SK-N-SH (cell line): ENCODE data around the gene INPP5A. TPM values are rescaled to one million over a fixed set of nuclear protein-coding genes. Genes with fewer than 3 reads are reported as not detected.

ENCODE experiments used
- CTCF ChIA-PET: fragments of 300-600, 350-600 bp; formaldehyde crosslinking; extraction: SDS; loops from one replicate; lab custom pipeline; 2021; lab: Yijun Ruan, JAX
- POLR2A ChIA-PET: fragments of 350-600 bp; sonication (Branson Sonifier 250); formaldehyde crosslinking; extraction: SDS; loops from one replicate; lab custom pipeline; 2020; ENCODE audit warnings: antibody characterized with exemption, inconsistent platforms; lab: Yijun Ruan, JAX
- DNase-seq: peaks from one replicate; pipeline ENCODE4 v3.0.0; 2012
- H2AFZ ChIP-seq: fragments of 200-600 bp; sonication (generic); 2 replicates; pipeline ENCODE4 v1.8.1; 2016; ENCODE audit warnings: antibody characterized with exemption, mild to moderate bottlenecking, low read depth
- H3F3A ChIP-seq: fragments of 200-600 bp; sonication (generic); replicated peaks from 2 replicates; pipeline ENCODE3; 2016; ENCODE audit warnings: antibody characterized with exemption, mild to moderate bottlenecking; ENCODE audit not compliant: insufficient read depth
- H3K27ac ChIP-seq, 2 experiments: fragments of 200-500 bp in 1 of 2; fragments of 200-600 bp in 1 of 2; sonication (Bioruptor generic) in 1 of 2; sonication (generic), shearing (Covaris generic) in 1 of 2; 2 replicates each; pipeline versions ENCODE4 v1.5.1 to v1.6.1; 2014 to 2016; ENCODE audit warnings: low read depth in 2 of 2, inconsistent platforms in 1 of 2, low read length in 1 of 2, mild to moderate bottlenecking in 1 of 2, mixed read lengths in 1 of 2
- H3K27me3 ChIP-seq: fragments of 200-600 bp; sonication (generic), shearing (Covaris generic); 2 replicates; pipeline ENCODE4 v1.6.1; 2016; ENCODE audit warnings: mixed run types; ENCODE audit not compliant: insufficient read depth
- H3K36me3 ChIP-seq, 2 experiments: fragments of 200-500 bp in 1 of 2; fragments of 200-600 bp in 1 of 2; sonication (Bioruptor generic) in 1 of 2; sonication (generic) in 1 of 2; replicated peaks in 1 of 2; 2 replicates each; pipeline versions ENCODE3 to v1.5.1; 2014 to 2016; ENCODE audit warnings: low read length in 1 of 2, mild to moderate bottlenecking in 1 of 2; ENCODE audit not compliant: insufficient read depth in 2 of 2, control insufficient read depth in 1 of 2
- H3K4me1 ChIP-seq, 2 experiments: fragments of 200-500 bp in 1 of 2; fragments of 200-600 bp in 1 of 2; sonication (Bioruptor generic) in 1 of 2; sonication (generic), shearing (Covaris generic) in 1 of 2; 2 replicates each; pipeline versions ENCODE4 v1.5.1 to v1.6.1; 2014 to 2016; ENCODE audit warnings: low read depth in 1 of 2, low read length in 1 of 2, mixed run types in 1 of 2; ENCODE audit not compliant: insufficient read depth in 2 of 2, control insufficient read depth in 1 of 2
- H3K4me2 ChIP-seq: fragments of 200-600 bp; sonication (generic), shearing (Covaris generic); 2 replicates; pipeline ENCODE4 v1.6.1; 2017; ENCODE audit warnings: mixed run types
- H3K4me3 ChIP-seq, 2 experiments: fragments of 200-500 bp in 1 of 2; fragments of 200-600 bp in 1 of 2; sonication (Bioruptor generic) in 1 of 2; sonication (generic), shearing (Covaris generic) in 1 of 2; 2 replicates each; pipeline versions ENCODE4 v1.5.1 to v1.8.1; 2014 to 2016; ENCODE audit warnings: low read depth in 2 of 2, inconsistent platforms in 1 of 2, low read length in 1 of 2, mild to moderate bottlenecking in 1 of 2, mixed read lengths in 1 of 2, moderate library complexity in 1 of 2
- H3K79me2 ChIP-seq: fragments of 200-600 bp; sonication (generic); 2 replicates; pipeline ENCODE4 v1.8.1; 2017; ENCODE audit warnings: mild to moderate bottlenecking; ENCODE audit not compliant: insufficient read depth
- H3K9ac ChIP-seq: fragments of 200-600 bp; sonication (generic); 2 replicates; pipeline ENCODE4 v1.6.1; 2017; ENCODE audit warnings: mixed run types
- H3K9me2 ChIP-seq: fragments of 200-600 bp; sonication (generic); 2 replicates; pipeline ENCODE4 v1.6.1; 2017; ENCODE audit warnings: mixed run types
- H3K9me3 ChIP-seq: fragments of 200-600 bp; sonication (generic); 2 replicates; pipeline ENCODE4 v1.6.1; 2017; ENCODE audit warnings: mixed run types, mild to moderate bottlenecking, moderate library complexity
- H4K20me1 ChIP-seq: fragments of 200-600 bp; sonication (generic); 2 replicates; pipeline ENCODE4 v1.6.1; 2017; ENCODE audit warnings: mild to moderate bottlenecking, mixed run types; ENCODE audit not compliant: insufficient read depth
- CHD2 ChIP-seq: fragments of 150-350 bp; IDR thresholded peaks from 2 replicates; pipeline ENCODE4 v1.6.1; 2018; ENCODE audit warnings: low read length; ENCODE audit not compliant: partially characterized antibody
- EP300 ChIP-seq, 2 experiments: IDR thresholded peaks; 2 replicates each; pipeline versions ENCODE4 v1.4.0 to v1.6.1; 2012; ENCODE audit warnings: borderline replicate concordance in 1 of 2, low read depth in 1 of 2, low read length in 1 of 2
- EZH2phosphoT487 ChIP-seq: fragments of 200-600 bp; sonication (generic); IDR thresholded peaks from 2 replicates; pipeline ENCODE4 v1.6.1; 2017; ENCODE audit warnings: low read depth, mixed run types, mild to moderate bottlenecking, antibody characterized with exemption, moderate library complexity, borderline replicate concordance
- FOXJ3 ChIP-seq: sonication (generic); formaldehyde crosslinking; IDR thresholded peaks from 2 replicates; pipeline ENCODE4 v1.5.1; 2020; ENCODE audit warnings: mild to moderate bottlenecking, missing genetic modification reagents
- MEF2A ChIP-seq: IDR thresholded peaks from 2 replicates; pipeline ENCODE4 v1.4.0; 2012; ENCODE audit warnings: low read depth, borderline replicate concordance
- NFIC ChIP-seq: IDR thresholded peaks from 2 replicates; pipeline ENCODE4 v1.4.0; 2012; ENCODE audit warnings: borderline replicate concordance
- NRF1 ChIP-seq: IDR thresholded peaks from 2 replicates; pipeline ENCODE4 v1.6.1; 2012; ENCODE audit warnings: low read depth, mild to moderate bottlenecking, low read length
- POLR2AphosphoS5 ChIP-seq: IDR thresholded peaks from 2 replicates; pipeline ENCODE4 v1.6.1; 2012; ENCODE audit warnings: low read depth, low read length
- RCOR1 ChIP-seq: fragments of 150-350 bp; IDR thresholded peaks from 2 replicates; pipeline ENCODE4 v1.6.1; 2017; ENCODE audit warnings: antibody characterized with exemption, low read length
- RFX5 ChIP-seq: IDR thresholded peaks from 2 replicates; pipeline ENCODE4 v1.6.1; 2012; ENCODE audit warnings: mild to moderate bottlenecking, improper control_type of control experiment, low read length
- RXRA ChIP-seq: IDR thresholded peaks from 2 replicates; pipeline ENCODE4 v1.4.0; 2012; ENCODE audit warnings: low read depth, mild to moderate bottlenecking, borderline replicate concordance
- SMC3 ChIP-seq: IDR thresholded peaks from 2 replicates; pipeline ENCODE4 v1.6.1; 2012; ENCODE audit warnings: low read depth, low read length, improper control_type of control experiment
- TAF1 ChIP-seq: IDR thresholded peaks from 2 replicates; pipeline ENCODE4 v1.6.1; 2012; ENCODE audit warnings: low read depth, mild to moderate bottlenecking, low read length, moderate library complexity, borderline replicate concordance
- TCF12 ChIP-seq: IDR thresholded peaks from 2 replicates; pipeline ENCODE4 v1.4.0; 2012
- YY1 ChIP-seq: IDR thresholded peaks from 2 replicates; pipeline ENCODE4 v1.4.0; 2012; ENCODE audit warnings: low read depth, mild to moderate bottlenecking
- WGBS: methylation state at CpG from one replicate; pipeline ENCODE4 v1.1.6; 2017; ENCODE audit warnings: low lambda C conversion rate; 5-methylcytosine and 5-hydroxymethylcytosine counted together
- polyA plus RNA-seq, 3 experiments: library from polyadenylated mRNA; depleted of rRNA; stranded (reverse); fragments of >200 nt; gene quantifications; 2 replicates each; pipeline ENCODE4 v1.2.3, GENCODE V29; 2012
- TF ChIP-seq, protein P1 (sequence below): IDR thresholded peaks from 2 replicates; pipeline ENCODE4 v1.4.0; 2012; ENCODE audit warnings: low read depth, borderline replicate concordance
- TF ChIP-seq, protein P2 (sequence below): IDR thresholded peaks from 2 replicates; pipeline ENCODE4; 2012
- TF ChIP-seq, protein P3 (sequence below): IDR thresholded peaks from 2 replicates; pipeline ENCODE4 v1.4.0; 2012; ENCODE audit warnings: low read depth, borderline replicate concordance
- TF ChIP-seq, protein P4 (sequence below): IDR thresholded peaks from 2 replicates; pipeline ENCODE4 v1.6.1; 2012; ENCODE audit warnings: mild to moderate bottlenecking, low read depth, low read length, moderate library complexity

The INPP5A gene
- polyA plus RNA-seq, 1 of the 3 experiments (the other 2 are of a cell fraction), result 12.0 TPM

- WGBS, result 90% methylated on average over 7 of the region's 18 CpGs
- Histone ChIP-seq H3K79me2 (no peaks in the 10 kb centered on the region), H3K9me2 (no peaks in the 10 kb centered on the region), H3K4me1 (no peaks in the 10 kb centered on the region), H2AFZ (no peak overlapping the region), H3F3A (no peaks in the 10 kb centered on the region), H3K9ac (no peak overlapping the region), H3K36me3 (no peaks in the 10 kb centered on the region), H3K4me2 (no peak overlapping the region), H3K4me3 (no peak overlapping the region), H3K9me3 (no peaks in the 10 kb centered on the region), H4K20me1 (no peaks in the 10 kb centered on the region), H3K27me3 (no peaks in the 10 kb centered on the region), H3K27ac (no peak overlapping the region)
- DNase-seq, result no peak
- CTCF ChIA-PET, result interaction anchor here (0.8 kb wide), 1 partner anchor 100 kb away, joined by 3 read pairs; no protein-coding TSS in a partner anchor
- POLR2A ChIA-PET, result no interaction called here
- TF ChIP-seq RXRA (no peak), EP300 (IDR thresholded peaks at IDR 0.05; ENCODE audit: borderline replicate concordance in 1 of 2, low read depth in 1 of 2, low read length in 1 of 2) (no peak), EZH2phosphoT487 (no peak), MEF2A (no peak), NFIC (no peak), TAF1 (no peak), SMC3 (no peak), RFX5 (no peak), CHD2 (no peak), FOXJ3 (no peak), POLR2AphosphoS5 (no peak)
- TF ChIP-seq, protein P1, sequence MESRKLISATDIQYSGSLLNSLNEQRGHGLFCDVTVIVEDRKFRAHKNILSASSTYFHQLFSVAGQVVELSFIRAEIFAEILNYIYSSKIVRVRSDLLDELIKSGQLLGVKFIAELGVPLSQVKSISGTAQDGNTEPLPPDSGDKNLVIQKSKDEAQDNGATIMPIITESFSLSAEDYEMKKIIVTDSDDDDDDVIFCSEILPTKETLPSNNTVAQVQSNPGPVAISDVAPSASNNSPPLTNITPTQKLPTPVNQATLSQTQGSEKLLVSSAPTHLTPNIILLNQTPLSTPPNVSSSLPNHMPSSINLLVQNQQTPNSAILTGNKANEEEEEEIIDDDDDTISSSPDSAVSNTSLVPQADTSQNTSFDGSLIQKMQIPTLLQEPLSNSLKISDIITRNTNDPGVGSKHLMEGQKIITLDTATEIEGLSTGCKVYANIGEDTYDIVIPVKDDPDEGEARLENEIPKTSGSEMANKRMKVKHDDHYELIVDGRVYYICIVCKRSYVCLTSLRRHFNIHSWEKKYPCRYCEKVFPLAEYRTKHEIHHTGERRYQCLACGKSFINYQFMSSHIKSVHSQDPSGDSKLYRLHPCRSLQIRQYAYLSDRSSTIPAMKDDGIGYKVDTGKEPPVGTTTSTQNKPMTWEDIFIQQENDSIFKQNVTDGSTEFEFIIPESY, result no peak
- TF ChIP-seq, protein P2, sequence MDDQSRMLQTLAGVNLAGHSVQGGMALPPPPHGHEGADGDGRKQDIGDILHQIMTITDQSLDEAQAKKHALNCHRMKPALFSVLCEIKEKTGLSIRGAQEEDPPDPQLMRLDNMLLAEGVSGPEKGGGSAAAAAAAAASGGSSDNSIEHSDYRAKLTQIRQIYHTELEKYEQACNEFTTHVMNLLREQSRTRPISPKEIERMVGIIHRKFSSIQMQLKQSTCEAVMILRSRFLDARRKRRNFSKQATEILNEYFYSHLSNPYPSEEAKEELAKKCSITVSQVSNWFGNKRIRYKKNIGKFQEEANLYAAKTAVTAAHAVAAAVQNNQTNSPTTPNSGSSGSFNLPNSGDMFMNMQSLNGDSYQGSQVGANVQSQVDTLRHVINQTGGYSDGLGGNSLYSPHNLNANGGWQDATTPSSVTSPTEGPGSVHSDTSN, result no peak
- TF ChIP-seq, protein P3, sequence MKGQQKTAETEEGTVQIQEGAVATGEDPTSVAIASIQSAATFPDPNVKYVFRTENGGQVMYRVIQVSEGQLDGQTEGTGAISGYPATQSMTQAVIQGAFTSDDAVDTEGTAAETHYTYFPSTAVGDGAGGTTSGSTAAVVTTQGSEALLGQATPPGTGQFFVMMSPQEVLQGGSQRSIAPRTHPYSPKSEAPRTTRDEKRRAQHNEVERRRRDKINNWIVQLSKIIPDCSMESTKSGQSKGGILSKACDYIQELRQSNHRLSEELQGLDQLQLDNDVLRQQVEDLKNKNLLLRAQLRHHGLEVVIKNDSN, result no peak
These were observed 216.5 kb downstream of the INPP5A start for GRCh38 chr10:132754071-132754470.

DNA sequence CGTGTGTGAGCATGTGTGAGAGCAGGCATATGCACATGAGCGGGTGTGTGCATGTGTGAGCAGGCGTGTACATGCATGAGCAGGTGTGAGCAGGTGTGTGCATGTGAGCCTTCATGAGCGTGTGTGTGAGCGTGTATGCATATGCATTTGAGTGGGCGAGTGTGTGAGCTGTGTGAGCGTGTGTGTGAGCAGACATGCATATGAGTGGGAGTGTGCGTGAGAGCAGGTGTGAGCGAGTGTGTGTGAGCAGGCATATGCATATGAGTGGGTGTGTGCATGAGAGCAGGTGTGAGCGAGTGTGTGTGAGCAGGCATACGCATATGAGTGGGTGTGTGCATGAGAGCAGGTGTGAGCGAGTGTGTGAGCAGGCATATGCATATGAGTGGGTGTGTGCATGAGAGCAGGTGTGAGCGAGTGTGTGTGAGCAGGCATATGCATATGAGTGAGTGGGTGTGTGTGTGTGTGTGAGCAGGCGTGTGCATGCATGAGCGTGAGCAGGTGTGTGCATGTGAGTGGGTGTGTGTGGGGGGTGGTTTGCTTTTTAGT, 217.7 kb downstream of the INPP5A start:
- H3K27ac ChIP-seq, result no peak overlapping the region
- 97% methylated on average over 15 of the region's 15 CpGs for WGBS
- H3K79me2 ChIP-seq, result no peaks in the 10 kb centered on the region
- no peaks in the 10 kb centered on the region for H3K9me3 ChIP-seq
- DNase-seq, result no peak
- no peak overlapping the region for H3K4me2 ChIP-seq
- H3K4me1 ChIP-seq, result no peaks in the 10 kb centered on the region
- no peaks in the 10 kb centered on the region for H3K36me3 ChIP-seq
- no peaks in the 10 kb centered on the region for H3K9me2 ChIP-seq
- CTCF ChIA-PET, result no interaction called here
- H3K27me3 ChIP-seq, result no peaks in the 10 kb centered on the region
- no peak overlapping the region for H3K4me3 ChIP-seq
- POLR2A ChIA-PET, result no interaction called here
- H4K20me1 ChIP-seq, result no peaks in the 10 kb centered on the region
- H2AFZ ChIP-seq, result no peak overlapping the region
- H3K9ac ChIP-seq, result no peak overlapping the region
- no peaks in the 10 kb centered on the region for H3F3A ChIP-seq
- no peak for TF ChIP-seq MEF2A
- no peak for TF ChIP-seq RFX5
- TF ChIP-seq, protein P4, sequence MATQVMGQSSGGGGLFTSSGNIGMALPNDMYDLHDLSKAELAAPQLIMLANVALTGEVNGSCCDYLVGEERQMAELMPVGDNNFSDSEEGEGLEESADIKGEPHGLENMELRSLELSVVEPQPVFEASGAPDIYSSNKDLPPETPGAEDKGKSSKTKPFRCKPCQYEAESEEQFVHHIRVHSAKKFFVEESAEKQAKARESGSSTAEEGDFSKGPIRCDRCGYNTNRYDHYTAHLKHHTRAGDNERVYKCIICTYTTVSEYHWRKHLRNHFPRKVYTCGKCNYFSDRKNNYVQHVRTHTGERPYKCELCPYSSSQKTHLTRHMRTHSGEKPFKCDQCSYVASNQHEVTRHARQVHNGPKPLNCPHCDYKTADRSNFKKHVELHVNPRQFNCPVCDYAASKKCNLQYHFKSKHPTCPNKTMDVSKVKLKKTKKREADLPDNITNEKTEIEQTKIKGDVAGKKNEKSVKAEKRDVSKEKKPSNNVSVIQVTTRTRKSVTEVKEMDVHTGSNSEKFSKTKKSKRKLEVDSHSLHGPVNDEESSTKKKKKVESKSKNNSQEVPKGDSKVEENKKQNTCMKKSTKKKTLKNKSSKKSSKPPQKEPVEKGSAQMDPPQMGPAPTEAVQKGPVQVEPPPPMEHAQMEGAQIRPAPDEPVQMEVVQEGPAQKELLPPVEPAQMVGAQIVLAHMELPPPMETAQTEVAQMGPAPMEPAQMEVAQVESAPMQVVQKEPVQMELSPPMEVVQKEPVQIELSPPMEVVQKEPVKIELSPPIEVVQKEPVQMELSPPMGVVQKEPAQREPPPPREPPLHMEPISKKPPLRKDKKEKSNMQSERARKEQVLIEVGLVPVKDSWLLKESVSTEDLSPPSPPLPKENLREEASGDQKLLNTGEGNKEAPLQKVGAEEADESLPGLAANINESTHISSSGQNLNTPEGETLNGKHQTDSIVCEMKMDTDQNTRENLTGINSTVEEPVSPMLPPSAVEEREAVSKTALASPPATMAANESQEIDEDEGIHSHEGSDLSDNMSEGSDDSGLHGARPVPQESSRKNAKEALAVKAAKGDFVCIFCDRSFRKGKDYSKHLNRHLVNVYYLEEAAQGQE, result no peak
- TF ChIP-seq TAF1, result no peak
- no peak for TF ChIP-seq YY1
- no peak for TF ChIP-seq NRF1
- TF ChIP-seq TCF12, result no peak
- TF ChIP-seq RCOR1, result no peak
- no peak for TF ChIP-seq EP300 (IDR thresholded peaks at IDR 0.05; ENCODE audit: borderline replicate concordance in 1 of 2, low read depth in 1 of 2, low read length in 1 of 2)
